Mesothelial cell of epicardium (in vitro differentiated cells): ENCODE data around the gene NOMO2. TPM values are rescaled to one million over a fixed set of nuclear protein-coding genes. Genes with fewer than 3 reads are reported as not detected.
"Not testable (repeated sequence)": the region's sequence is repeated elsewhere in the genome, so short reads cannot be mapped to it uniquely, and the experiment has no call there.

Experiments used
- DNase-seq, 2 experiments: peaks; one replicate each; pipeline ENCODE4 v3.0.0; 2021; ENCODE audit warnings: low spot score in 2 of 2; ENCODE audit not compliant: unreplicated experiment in 2 of 2
- H3K27ac Mint-ChIP-seq: 2 replicates; pipeline ENCODE4 v1.8.0; 2021; ENCODE audit warnings: mixed read lengths
- H3K27me3 Mint-ChIP-seq: 2 replicates; pipeline ENCODE4 v1.8.0; 2021; ENCODE audit warnings: low read depth, mixed read lengths
- H3K36me3 Mint-ChIP-seq: 2 replicates; pipeline ENCODE4 v1.8.0; 2021; ENCODE audit warnings: mixed read lengths
- H3K4me1 Mint-ChIP-seq: 2 replicates; pipeline ENCODE4 v1.8.0; 2021; ENCODE audit warnings: mixed read lengths
- H3K4me3 Mint-ChIP-seq: 2 replicates; pipeline ENCODE4 v1.8.0; 2021; ENCODE audit warnings: mild to moderate bottlenecking, moderate library complexity, mixed read lengths
- H3K9me3 Mint-ChIP-seq: 2 replicates; pipeline ENCODE4 v1.8.0; 2021; ENCODE audit warnings: mixed read lengths
- total RNA-seq: library from RNA; stranded (reverse); gene quantifications from 3 replicates; pipeline ENCODE4 v1.2.1, GENCODE V29; 2021
- TF ChIP-seq, protein P1 (sequence below): fragments of 200-600 bp; sonication (generic); IDR thresholded peaks from one replicate; pipeline ENCODE4 v1.5.0; 2021; ENCODE audit warnings: antibody characterized with exemption; ENCODE audit not compliant: unreplicated experiment

NOMO2 gene
- total RNA-seq, 1 donor from 2014 or later = 74.4 TPM

DNA sequence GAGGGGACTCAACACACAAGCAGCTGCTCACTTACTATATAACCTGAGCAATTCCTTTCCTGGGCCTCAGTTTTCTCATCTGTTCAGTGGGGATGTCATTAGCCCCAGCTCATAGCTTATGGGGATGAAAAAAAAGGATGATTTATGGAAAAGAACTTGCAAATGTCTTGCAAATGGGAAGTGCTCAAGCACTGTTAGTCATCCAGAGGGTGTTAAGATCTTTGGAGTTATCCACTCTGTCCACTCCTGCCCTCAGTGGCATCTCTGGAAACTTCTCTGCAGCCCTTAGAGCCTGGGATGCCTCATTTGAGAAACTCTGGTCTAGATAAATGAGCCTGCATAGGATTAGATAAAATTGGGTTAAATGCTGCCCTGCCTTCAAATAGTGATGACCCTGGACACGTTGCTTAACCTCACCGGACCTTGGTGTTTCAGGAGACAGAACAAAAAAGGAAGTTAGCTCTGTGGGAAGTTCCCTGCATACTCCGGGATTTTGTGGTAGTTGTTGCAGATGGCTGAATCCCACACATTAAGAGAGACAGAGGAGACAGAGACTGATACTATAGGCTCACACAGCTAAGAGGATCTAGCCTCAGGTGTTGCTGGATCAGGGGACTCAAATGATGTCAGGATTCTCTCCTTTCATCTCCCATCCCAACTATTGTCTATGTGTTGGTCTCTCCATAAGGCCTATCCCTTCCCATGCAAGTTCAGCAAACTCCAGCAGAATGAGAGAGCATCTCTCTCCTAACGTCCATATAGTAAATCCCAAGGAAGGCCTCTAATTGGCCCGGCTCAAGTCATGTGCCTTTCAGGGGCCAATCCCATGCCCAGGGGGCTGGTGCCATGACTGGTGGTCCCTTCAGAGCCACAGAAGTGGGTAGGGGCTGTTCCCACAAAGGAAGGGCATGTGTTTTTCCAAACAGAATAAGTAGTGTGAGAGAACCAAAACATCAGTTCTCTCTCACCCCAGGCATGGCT, 25.0 kb upstream of the NOMO2 start:
- DNase-seq, H3K27me3 Mint-ChIP-seq, H3K9me3 Mint-ChIP-seq, H3K4me1 Mint-ChIP-seq, H3K36me3 Mint-ChIP-seq, H3K27ac Mint-ChIP-seq, H3K4me3 Mint-ChIP-seq: not testable (repeated sequence)

DNA sequence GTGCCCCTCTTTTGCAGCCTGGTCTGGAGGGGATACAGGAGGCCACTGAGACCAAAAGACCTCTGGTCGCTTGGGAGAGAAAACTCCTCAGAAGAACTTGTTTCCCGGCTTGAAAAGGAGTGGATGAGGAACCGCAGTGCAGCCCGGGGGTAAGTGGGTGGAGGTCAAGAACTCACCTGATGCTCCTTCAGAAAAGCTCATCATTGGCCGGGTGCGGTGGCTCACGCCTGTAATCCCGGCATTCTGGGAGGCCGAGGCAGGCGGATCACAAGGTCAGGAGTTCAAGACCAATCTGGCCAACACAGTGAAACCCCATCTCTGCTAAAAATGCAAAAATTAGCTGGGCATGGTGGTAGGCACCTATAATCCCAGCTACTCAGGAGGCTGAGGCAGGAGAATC, 23.9 kb upstream of the NOMO2 start:
- H3K27ac Mint-ChIP-seq, H3K9me3 Mint-ChIP-seq, H3K27me3 Mint-ChIP-seq, H3K36me3 Mint-ChIP-seq, H3K4me3 Mint-ChIP-seq, H3K4me1 Mint-ChIP-seq, DNase-seq: not testable (repeated sequence)

DNA sequence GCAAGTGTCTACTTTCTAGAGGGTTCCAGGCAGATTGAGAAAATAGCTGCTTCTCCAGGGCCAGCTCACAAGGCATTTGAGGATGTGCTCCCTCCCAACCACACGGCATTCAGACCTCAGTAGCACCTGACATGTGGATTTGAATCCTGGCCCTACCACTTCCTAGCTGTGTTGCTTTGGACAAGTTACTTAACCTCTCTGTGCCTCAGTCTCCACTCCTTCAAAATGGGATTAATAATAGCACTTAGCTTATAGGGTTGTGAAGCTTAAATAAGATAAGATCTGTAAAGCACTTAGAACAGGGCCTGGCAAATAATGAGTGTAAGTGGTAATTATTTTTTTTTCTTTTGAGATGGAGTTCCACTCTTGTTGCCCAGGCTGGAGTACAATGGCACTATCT, 21.0 kb upstream of the NOMO2 start:
- no peak overlapping the region for H3K27ac Mint-ChIP-seq
- TF ChIP-seq, protein P1, sequence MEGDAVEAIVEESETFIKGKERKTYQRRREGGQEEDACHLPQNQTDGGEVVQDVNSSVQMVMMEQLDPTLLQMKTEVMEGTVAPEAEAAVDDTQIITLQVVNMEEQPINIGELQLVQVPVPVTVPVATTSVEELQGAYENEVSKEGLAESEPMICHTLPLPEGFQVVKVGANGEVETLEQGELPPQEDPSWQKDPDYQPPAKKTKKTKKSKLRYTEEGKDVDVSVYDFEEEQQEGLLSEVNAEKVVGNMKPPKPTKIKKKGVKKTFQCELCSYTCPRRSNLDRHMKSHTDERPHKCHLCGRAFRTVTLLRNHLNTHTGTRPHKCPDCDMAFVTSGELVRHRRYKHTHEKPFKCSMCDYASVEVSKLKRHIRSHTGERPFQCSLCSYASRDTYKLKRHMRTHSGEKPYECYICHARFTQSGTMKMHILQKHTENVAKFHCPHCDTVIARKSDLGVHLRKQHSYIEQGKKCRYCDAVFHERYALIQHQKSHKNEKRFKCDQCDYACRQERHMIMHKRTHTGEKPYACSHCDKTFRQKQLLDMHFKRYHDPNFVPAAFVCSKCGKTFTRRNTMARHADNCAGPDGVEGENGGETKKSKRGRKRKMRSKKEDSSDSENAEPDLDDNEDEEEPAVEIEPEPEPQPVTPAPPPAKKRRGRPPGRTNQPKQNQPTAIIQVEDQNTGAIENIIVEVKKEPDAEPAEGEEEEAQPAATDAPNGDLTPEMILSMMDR = no peak
- no peaks in the 10 kb centered on the region for H3K36me3 Mint-ChIP-seq
- no peak for DNase-seq
- H3K9me3 Mint-ChIP-seq = peaks cover 2% of the 10 kb centered on the region
- H3K4me3 Mint-ChIP-seq = no peak overlapping the region
- H3K27me3 Mint-ChIP-seq = no peaks in the 10 kb centered on the region
- no peaks in the 10 kb centered on the region for H3K4me1 Mint-ChIP-seq

DNA sequence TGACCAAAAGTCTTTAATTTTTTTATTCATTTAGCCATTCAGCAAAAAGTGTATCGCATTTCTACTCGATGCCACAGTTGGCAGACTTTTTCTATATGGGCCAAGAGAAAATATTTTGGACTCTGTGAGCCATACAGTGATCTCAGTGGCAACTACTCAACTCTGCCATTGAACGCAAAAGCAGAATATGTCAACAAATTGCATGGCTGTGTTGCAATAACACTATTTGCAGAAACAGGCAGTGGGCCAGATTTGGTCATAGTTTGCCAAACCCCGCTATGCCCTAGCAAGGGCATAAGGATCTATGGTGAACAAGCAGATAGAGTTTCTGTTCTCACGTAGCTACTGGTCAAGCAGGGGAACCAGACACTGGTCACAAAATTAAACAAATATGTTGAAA, 18.5 kb upstream of the NOMO2 start:
- not testable (repeated sequence) for H3K27me3 Mint-ChIP-seq, H3K27ac Mint-ChIP-seq, H3K4me1 Mint-ChIP-seq, H3K9me3 Mint-ChIP-seq, DNase-seq, H3K4me3 Mint-ChIP-seq, H3K36me3 Mint-ChIP-seq

DNA sequence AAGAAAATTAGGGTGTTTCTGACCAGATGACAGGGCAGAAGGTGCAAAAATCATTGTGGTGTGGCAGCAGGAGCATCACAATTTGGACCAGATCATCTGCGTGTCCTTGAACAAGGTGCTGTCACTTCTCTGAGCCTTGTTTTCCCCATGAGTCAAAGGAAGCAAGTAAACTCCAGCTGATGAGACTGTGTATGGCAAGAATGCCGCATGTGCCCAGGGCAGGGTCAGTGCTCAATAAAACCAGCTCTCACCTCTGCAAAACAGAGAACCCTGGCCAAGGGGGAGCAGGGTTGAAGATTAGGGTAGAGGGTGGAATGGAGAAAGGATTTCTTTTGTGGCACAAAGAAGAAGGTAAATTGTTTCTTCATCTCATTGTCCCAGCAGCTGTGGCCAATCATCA, 17.4 kb upstream of the NOMO2 start:
- H3K27ac Mint-ChIP-seq, H3K4me1 Mint-ChIP-seq, H3K27me3 Mint-ChIP-seq, H3K9me3 Mint-ChIP-seq, H3K36me3 Mint-ChIP-seq, DNase-seq, H3K4me3 Mint-ChIP-seq: not testable (repeated sequence)

DNA sequence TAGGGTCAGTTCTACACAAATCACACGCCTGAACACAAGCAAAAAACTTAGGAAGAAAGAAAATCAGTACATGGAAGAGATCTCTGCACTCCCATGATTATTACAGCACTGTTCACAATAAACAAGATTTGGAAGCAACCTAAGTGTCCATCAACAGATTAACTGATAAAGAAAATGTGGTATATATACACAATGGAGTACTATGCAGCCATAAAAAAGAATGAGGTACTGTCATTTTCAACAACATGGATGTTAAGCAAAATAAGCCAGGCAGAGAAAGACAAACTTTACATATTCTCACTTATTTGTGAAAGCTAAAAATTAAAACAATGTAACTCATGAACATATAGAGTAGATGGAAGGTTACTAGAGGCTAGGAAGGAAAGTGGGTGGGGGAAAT, 16.0 kb upstream of the NOMO2 start:
- H3K9me3 Mint-ChIP-seq, H3K27ac Mint-ChIP-seq, H3K27me3 Mint-ChIP-seq: not testable (repeated sequence)

DNA sequence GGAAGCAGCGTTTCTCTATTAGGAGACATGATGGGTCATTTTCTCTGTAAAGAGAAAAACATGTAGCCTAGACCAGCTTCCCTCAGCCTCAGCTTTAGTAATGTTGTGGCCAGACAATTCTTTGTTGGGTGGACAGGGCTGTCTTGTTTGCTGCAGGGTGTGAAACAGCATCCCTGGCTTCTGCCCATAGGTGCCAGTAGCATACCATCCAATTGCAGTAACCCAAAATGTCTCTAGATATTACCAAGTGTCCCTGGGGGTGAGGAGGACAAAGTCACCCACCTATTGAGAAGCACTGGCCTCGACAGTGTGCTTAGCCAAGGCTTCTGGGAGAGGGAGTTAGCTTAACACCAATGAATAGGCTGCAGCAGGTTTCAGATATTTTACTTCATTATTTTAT, 14.0 kb upstream of the NOMO2 start:
- H3K36me3 Mint-ChIP-seq, H3K27ac Mint-ChIP-seq, H3K9me3 Mint-ChIP-seq, DNase-seq, H3K4me1 Mint-ChIP-seq, H3K4me3 Mint-ChIP-seq, H3K27me3 Mint-ChIP-seq: not testable (repeated sequence)

More for the DNA sequence above, 16.0 kb upstream of the NOMO2 start:
- H3K36me3 Mint-ChIP-seq, DNase-seq, H3K4me3 Mint-ChIP-seq, H3K4me1 Mint-ChIP-seq: not testable (repeated sequence)

DNA sequence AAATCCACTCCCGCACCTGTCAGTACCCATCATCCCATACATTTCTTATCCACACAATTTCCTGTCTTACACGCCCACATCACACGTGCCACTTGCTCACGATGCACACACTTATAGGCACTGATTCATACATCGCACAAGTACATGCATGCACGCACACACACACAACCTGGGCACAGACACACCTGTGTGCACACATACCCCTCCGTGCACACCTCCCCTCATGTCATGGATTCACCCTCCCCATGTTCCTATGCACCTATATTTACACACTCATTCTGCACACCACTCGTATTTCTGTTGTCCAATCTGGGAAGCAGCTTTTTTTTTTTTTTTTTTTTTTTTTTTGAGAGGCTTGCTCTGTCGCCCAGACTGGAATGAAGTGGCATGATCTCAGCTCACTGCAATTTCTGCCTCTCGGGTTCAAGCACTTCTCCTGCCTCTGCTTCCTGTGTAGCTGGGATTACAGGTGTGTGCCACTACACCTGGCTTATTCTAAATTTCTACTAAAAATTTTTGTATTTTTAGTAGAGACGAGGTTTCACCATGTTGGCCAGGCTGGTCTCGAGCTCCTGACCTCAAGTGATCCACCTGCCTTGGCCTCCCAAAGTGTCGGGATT, 13.5 kb upstream of the NOMO2 start:
- H3K36me3 Mint-ChIP-seq = not testable (repeated sequence)

DNA sequence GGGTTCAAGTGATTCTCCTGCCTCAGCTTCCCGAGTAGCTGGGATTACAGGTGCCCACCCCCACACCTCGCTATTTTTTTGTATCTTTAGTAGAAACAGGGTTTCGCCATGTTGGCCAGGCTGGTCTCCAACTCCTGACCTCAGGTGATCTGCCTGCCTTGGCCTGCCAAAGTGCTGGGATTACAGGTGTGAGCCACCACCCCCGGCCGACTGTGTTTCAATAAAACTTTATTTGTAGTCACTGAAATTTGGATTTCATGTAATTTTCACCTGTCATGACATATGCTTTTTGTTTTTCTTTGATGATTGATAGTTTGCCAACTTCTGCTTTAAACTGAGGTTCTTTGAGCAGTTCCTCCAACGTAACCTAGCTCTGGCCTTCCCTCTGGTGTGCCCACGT, 12.0 kb upstream of the NOMO2 start:
- H3K9me3 Mint-ChIP-seq, H3K27me3 Mint-ChIP-seq, H3K4me1 Mint-ChIP-seq, H3K36me3 Mint-ChIP-seq, DNase-seq, H3K27ac Mint-ChIP-seq, H3K4me3 Mint-ChIP-seq: not testable (repeated sequence)

More for the DNA sequence above, 13.5 kb upstream of the NOMO2 start:
- not testable (repeated sequence) for DNase-seq, H3K4me3 Mint-ChIP-seq, H3K9me3 Mint-ChIP-seq, H3K27me3 Mint-ChIP-seq, H3K4me1 Mint-ChIP-seq, H3K27ac Mint-ChIP-seq

DNA sequence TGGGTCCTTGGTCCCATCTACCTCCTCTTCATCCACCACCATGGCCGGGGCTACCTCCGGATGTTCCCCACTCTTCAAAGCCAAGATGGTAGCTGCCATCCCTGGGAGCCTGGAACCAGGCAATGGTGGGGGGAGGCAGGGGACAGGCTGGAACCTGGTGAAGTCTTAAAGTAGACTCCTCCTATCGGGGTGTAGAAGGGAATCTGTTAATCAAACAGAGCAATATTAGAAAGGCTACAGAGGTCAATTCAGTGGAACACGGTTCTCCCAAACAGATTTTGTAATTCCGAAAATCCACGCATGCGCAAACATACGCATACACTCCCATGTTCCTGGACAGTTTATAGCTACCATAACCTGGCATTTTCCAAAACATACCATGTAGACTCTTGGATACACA, 11.1 kb upstream of the NOMO2 start:
- DNase-seq, H3K27me3 Mint-ChIP-seq, H3K27ac Mint-ChIP-seq, H3K4me1 Mint-ChIP-seq, H3K36me3 Mint-ChIP-seq, H3K4me3 Mint-ChIP-seq, H3K9me3 Mint-ChIP-seq: not testable (repeated sequence)

DNA sequence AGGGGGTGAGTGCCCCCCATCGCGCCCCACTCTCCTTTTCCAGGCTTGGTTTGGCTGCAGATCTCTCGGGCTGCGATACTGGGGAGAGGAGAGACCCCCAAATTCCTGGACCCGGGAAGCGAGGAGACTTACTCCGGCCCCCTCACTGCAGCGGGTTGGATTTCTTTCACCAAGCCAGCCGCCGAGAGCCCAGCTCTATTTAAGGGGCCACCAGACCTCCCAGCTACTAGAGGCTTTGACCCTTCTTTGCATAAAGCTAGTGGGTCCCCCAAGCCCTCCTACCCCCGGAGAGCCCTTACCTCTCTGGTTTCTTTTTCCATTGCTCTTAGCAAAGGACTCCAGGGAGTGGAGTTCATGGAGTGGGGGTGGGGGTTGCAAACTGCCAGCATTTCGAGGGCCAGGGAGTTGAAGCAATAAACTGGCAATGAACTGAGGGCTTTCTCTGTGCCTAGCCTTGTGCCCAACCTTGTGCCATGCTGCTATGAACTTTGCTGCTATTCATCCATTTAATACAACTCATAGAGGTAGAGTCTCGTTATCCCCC, 9.5 kb upstream of the NOMO2 start:
- not testable (repeated sequence) for H3K27ac Mint-ChIP-seq, DNase-seq

DNA sequence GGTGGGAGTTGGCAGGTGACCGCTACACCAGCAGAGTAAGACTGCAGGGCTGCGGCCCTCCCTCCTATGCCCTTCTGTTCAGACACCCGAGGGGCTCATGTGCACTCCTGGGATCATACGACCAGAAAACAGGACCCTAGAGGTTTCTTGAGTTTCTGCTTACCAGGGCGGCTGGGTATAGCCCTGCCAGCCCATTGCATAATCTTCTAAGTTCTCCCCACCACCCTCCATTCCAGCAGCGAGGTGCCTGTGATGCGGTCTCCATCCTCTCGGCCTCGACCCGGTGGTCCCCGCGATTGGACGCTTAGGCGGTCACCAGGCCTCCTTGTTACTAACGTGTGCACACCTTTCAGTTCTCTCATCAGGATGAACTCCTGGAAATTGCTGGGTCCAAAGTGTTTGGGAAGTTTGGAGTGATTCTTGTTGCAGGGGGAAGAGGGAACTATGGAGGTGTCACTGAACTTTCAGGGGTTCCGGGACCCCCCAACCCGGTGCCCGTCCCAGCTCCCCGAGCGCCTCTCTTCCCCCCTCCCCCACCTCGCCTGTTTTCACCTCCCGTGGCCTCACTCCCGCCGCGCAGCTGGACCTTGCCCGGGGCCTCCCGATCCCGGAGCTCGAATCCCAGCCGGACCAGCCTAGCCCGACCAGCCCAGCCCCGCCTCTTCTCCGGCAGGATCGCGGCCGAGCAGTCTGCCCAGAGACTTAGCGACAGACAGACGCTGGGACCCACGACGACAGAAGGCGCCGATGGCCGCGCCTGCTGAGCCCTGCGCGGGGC, 8.8 kb upstream of the NOMO2 start:
- H3K27me3 Mint-ChIP-seq, H3K27ac Mint-ChIP-seq, H3K4me1 Mint-ChIP-seq, H3K36me3 Mint-ChIP-seq, H3K4me3 Mint-ChIP-seq, DNase-seq, H3K9me3 Mint-ChIP-seq: not testable (repeated sequence)

More for the DNA sequence above, 9.5 kb upstream of the NOMO2 start:
- not testable (repeated sequence) for H3K36me3 Mint-ChIP-seq, H3K9me3 Mint-ChIP-seq, H3K4me3 Mint-ChIP-seq, H3K4me1 Mint-ChIP-seq, H3K27me3 Mint-ChIP-seq
